Occipital lobe (tissue), 2 donors: ENCODE results near the gene MDP1. TPM values are rescaled to one million over a fixed set of nuclear protein-coding genes. Genes with fewer than 3 reads are reported as not detected.
"Not testable (repeated sequence)": the region's sequence is repeated elsewhere in the genome, so short reads cannot be mapped to it uniquely, and the experiment has no call there.

Experiments used
- DNase-seq: peaks from one replicate; lab custom pipeline; 2025; lab: John Stamatoyannopoulos, UW
- total RNA-seq: library from RNA; depleted of rRNA; stranded (reverse); fragments of >200 nt; gene quantifications from one replicate; pipeline ENCODE4 v1.2.3, GENCODE V29; 2014

Gene MDP1
- total RNA-seq, 1 donor from 2014 or later: 15.6 TPM

DNA sequence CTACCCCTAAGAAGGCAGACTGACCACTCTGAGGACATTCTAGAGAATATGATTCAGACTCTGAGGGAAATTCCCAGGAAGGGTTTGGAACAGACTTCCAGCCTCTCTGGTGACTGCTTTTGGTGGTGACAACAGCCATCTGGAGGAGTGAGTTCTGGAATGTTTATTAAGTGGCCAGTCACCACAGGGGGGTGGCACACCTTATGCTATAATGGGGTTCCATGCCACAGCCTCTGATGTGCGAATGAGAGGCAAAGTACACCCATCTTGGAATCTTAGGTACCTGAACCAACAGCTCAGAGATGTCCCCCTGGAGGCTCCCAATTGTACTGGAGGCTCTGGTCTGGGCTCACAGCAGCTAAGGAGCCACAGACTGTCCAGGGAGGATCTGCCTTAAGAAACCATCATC is 36.0 kb upstream of the MDP1 start:
- DNase-seq: no peak

DNA sequence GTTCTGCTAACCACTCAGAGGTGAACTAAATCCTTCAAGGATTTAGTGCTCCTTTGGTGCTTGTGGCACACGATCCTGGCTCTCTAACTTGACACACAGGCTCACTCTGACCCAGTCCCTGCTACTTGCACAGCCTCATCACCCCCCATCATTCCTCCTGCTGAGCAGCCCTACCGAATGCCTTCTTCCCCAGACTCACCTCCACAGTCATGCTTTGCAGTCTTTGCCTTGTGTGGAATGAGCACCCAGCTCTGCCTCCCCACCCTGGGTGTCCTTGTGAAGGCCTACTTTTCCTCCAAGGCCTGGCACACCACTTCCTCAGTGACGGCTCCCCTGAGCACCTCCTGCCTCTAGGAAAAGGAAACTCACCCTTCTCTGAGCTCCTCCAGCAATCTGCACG is 34.5 kb upstream of the MDP1 start:
- DNase-seq: no peak

DNA sequence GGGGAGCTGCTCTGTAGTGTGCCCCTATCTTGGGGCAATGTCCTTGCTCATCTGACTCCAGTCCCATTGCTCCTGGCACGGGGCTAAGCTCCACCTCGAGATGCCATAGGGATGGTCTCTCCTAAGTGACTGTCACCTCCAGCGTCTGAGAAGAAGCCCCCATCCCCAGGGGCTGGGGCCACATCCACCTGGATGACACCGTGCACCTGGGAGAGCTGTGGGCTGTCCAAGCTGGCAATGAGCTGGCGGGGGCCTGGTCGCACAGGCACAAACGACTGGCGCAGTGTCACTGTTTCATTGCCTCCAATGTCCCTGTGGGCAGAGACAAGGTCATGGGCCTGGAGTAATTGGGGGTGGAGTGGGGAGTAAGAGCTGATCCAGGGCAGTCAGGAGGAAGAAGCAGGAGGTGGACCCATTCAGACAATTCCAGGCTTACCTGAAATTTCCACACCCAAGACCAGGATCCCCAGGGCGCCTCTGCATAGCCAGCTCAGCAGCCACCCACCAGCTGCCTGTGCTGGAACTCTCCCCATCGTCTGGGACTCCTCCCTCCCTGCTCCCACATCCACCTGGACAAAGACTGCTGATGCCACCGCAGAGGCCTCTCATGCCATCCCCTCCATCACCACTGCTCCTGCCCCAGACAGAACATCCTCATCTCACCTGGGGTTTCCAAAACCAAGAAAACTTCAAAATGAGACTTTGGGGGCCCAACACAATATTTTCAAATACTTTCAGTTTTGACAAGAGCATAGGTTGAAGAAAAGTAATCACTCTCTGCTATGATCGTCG is 33.6 kb upstream of the MDP1 start:
- DNase-seq: no peak

DNA sequence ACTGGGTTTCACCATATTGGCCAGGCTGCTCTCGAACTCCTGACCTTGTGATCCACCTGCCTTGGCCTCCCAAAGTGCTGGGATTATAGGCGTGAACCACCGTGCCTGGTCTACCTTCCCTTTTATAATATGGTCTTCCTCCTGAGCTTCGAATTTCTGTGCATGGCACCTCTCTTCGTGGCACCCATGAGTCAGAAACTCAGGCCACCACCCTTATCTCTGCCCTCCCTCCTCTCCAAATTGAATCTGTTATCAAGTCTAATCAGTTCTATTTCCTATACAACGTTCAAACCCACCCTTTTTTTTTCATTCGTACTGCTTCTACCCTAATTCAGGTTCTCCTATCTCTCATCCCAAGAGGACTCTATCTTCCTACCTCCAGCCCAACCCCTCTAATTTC is 31.6 kb upstream of the MDP1 start:
- no peak for DNase-seq

DNA sequence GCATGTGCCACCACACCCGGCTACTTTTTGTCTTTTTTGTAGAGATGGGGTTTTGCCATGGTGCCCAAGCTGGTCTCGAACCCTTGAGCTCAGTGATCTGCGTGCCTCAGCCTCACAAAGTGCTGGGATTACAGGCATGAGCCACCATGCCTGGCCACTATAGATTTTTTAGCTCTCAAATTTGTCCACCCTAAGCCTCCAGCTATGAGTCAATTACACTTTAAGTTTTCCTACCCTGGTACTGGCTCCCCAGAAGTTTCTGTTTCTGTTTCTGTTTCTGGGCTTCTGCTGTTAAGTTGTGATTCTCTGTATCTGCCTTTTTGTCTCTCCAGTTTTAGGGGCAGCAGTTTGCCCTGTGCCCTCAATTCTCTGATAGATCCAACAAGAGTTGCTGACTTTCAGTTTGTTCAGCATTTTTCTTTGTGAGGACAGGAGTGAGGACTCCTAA is 30.9 kb upstream of the MDP1 start:
- no peak for DNase-seq

DNA sequence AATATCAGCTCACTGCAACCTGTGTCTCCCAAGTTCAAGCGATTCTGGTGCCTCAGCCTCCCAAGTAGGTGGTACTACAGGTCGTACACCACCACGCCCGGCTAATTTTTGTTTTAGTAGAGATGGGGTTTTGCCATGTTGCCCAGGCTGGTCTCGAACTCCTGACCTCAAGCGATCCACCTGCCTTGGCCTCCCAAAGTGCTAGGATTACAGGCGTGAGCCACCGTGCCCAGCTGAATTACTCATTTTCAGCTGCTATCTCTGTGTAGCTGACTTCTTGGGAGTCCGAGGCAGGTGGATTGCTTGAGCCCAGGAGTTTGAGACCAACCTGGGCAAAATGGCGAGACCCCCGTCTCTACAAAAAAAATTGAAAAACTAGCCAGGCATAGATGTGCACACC is 29.5 kb upstream of the MDP1 start:
- DNase-seq: not testable (repeated sequence)

DNA sequence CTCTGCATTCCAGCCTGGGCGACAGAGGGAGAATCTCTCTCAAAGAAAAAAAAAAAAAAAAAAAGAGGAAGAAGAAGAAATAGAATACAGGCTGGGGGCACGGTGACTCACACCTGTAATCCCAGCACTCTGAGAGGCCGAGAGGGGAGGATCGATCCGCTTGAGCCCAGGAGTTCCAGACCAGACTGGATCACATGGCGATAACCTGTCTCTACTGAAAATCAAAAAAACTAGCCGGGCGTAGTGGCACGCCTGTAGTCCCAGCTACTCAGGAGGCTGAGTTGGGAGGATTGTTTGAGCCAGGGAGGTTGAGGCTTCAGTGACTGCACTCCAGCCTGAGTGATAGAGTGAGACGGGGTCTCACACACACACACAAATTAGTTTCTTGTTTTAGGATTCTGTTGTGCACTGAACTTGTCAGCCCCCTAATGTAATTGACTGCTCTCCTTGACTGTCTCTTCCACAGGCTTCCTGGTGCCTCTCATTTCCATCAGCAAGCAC is 27.5 kb upstream of the MDP1 start:
- DNase-seq: no peak

DNA sequence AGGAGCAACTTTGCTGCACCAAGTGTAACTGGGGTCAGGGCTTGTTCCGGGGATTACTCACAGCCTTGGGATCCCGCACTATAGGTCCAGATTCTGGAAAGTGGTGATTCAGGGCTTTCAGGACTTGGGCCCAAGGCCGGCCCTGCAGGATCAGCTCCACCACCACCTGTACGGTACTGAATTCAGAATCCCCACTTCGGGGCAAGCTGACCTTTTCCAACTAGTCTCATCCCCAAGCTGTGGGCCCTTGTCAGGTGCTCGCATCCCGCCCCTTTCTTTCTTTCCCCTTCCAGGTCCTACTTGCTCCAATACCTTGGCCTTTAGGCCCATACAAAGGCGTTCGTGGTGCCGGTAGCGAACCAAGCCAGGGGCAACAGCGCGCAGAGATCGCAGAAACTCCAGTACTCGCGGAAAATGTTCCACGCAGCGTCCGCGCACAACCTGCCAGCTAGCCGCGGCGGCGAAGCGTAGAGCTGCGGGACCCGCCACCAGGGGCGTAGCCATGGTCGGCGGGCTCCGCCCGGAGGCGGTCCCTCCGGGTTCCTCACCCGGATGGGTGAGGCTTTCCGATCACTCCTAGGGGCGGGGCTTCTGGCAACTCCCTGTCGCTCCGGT is 26.1 kb upstream of the MDP1 start:
- DNase-seq: peak; percentile 95

DNA sequence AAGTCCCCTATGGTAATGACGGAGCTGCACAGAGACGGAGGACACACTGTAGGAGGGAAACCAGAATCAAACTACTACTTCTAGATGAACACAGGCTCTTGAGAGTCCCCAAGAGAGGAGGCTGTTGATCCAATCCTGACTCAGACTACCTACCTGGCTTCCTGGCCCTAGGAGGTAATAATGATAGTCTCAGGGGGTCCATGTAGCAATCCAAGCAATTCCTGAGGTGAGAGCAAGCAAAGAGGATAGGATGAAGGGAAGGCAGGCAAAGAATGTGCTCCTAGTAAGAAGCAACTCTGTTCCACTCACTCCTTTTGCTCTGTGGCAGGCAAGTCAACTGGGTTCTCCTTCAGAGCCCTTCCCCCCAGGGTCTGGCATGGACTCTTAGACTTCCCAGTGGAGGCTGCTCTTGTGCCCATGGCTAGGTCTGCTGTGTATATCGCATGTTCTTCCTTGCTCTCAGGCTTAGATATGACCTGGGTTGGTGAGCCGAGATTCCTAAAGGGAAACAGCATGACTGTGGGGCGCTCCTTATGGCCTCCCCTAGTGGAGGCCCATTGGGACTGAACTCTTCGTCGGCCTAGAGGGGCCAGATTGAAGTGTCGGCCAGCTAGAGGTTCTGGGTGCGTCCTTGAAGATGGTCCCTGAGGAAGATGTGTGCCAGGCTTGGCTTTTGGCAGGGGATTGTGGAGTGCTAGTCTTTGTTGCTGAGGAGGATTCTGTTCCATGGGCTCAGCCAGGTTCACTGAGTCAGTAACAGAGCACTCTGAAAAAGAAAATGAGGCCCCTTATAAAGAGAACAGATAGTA is 24.4 kb upstream of the MDP1 start:
- DNase-seq: no peak

DNA sequence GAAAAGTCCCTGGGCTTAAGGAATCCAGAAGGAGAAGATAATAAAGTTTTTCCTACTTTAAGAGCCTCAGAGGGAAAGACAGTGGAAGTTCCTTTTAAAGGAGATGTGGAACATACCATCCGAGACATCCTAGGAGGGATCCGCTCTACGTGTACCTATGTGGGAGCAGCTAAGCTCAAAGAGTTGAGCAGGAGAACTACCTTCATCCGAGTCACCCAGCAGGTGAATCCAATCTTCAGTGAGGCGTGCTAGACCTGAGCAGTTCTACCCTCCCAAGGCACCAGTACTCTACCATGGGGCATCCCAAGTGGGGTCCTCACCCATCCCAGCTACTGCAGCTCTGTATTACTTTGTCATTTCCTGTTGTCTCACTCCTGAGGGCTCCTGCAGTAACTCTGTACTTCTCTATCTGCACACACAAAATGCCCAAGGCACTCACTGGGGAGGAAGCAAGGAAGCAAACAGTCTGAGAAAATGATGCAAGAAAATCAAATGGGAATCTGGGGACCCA is 22.7 kb upstream of the MDP1 start:
- no peak for DNase-seq

DNA sequence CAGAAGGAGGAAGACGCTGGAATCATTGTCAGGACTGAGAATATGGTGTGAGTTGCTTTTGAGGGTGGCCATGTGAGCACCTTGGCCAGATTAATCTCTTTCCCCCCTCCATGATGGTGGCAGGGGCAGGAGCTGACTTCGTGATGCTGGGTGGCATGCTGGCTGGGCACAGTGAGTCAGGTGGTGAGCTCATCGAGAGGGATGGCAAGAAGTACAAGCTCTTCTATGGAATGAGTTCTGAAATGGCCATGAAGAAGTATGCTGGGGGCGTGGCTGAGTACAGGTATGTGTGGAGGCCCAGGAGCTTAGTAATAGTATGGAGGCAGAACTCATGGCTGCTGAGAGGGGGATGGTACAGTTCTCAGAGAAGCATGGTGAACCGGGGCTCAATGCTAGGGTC is 22.3 kb upstream of the MDP1 start:
- DNase-seq: no peak

DNA sequence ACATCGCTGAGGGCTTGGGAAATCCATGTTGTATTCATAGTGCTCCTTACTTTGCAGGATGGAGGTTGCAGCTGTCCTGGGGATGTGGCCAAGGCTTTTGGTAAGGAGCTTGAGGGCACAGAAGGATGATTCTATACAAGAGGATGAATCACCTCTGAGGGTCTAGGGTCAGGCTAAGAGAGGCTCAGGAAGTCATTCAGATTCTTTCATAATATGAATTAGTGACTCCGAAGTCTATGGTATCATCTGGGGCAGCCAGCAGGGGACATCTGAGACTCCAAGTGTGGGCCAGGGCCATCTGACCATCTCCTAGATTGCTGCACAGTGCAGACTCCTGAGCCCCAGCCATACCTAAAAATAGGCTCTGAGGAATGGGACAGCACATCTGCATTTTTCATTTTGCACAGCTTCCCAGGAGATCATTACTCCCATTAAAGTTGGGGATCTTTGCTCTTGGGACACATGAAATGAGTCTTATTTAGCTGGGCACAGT is 21.6 kb upstream of the MDP1 start:
- no peak for DNase-seq

DNA sequence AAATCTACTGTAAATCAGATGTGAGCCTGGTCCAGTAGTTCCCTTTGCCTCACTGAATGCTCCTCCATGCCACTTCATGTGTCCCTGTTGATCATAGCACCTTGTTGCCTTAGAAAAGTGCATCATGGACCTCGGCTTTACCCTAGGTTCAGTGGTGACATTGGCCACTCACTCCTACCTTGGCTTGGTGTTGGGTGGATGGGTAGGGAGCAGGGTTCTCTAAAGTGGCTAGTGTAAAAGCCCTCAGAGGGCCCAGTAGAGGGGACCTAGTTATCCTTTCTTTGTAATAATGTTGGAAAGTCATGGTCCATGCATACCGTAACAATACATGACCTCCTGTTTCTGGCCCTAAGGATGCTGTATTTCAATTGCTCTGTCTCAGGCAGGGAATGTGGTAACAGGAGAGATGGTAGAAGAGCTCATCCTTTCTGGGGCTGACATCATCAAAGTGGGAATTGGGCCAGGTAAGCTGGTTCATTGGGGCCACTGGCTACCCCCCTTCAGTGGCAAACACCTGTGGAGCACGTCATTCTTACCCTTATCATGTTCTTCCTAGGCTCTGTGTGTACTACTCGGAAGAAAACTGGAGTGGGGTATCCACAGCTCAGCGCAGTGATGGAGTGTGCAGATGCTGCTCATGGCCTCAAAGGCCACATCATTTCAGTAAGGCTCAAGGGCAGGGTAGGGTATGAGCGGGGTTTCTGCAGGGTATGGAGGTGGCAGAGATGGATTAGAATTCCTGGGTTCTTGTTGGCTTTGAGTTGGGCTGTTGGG is 21.0 kb upstream of the MDP1 start:
- DNase-seq: no peak

DNA sequence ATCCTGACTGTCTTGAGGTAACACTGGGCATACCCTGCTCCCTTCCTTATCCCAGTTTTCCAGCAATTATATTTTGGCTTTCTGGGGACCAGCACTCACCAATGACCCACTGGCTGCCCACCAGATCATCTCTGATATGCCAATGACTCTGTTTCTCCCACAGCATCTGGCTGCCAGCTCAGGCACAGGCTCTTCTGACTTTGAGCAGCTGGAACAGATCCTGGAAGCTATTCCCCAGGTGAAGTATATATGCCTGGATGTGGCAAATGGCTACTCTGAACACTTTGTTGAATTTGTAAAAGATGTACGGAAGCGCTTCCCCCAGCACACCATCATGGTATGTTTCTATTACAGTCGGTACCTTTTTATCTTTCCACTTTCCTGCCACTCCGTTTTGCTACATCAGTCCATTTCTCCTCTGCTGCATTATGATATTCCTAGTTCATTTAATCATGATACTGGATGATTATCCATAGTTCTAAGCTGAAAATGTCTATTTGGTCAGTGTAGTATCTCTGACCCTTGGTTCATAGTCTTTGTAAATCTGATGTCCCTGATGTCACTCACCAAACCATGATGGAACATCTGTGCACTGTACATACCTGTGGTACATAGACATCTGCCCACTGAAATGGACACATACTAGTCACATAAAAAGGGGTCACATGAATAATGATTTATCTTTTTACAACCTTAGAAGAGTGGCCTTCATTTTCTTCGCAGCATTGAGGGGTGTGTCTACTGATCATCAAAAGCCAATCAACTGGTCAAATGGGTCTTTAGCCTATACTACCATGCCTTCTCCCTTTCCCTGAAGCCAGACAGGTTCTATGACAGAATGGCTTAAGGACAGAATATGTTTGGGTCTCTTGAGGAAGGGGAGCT is 20.2 kb upstream of the MDP1 start:
- no peak for DNase-seq

DNA sequence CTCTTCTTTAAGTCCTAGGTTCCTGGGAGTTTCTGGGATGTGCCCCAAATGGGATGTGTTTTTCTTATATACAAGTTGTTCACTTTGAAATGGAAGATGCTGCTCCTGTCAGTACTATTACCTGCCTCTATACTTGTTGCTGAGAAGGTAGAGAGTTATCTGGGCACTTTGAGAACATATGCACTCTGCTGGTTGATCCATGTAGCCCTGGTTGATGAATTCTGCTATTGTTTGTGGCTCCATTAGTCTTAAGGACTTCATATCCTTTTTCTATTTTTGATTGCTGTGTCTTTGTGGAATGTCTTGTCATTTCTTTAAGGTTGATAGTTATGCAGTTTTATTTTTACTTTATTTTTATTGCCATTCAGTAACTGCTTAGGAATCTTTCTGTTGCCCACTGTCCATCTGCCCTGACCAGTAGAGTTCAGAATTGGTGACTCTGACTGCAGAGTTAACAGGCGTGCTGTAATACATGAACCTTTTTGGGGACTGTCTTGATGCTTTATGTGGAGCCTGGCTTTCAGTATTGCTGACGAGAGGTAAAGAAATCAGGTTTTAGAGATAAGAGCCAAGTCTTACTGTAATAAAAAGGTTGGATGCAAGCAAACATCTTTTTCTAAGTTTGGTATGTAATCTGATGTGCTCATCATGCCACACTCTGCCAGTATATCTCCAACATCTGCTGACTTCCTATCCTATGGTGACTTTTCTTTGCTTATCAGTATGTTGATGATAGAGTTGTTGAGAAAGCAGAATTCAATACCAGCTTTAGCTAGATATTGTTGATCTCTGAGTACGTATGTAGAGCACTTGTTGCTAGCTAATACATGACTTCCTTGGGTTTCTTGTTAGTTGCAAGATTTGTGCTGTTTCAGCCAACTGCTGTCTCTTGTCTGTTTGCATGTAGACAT is 18.5 kb upstream of the MDP1 start:
- no peak for DNase-seq

DNA sequence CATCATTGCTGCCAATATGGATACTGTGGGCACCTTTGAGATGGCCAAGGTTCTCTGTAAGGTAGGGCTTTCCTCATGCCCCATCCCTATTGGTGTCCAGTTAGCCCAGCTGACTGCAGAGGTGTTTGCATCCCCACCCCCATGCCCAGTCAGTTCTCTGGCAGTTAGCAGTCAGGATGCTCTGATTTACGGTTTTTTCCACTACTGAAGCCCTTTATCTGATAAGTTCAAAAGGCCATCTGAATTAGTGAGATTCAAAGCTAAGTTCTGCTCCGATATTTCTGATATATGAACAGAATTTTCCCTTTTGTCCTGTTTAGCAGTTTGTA is 17.6 kb upstream of the MDP1 start:
- no peak for DNase-seq

DNA sequence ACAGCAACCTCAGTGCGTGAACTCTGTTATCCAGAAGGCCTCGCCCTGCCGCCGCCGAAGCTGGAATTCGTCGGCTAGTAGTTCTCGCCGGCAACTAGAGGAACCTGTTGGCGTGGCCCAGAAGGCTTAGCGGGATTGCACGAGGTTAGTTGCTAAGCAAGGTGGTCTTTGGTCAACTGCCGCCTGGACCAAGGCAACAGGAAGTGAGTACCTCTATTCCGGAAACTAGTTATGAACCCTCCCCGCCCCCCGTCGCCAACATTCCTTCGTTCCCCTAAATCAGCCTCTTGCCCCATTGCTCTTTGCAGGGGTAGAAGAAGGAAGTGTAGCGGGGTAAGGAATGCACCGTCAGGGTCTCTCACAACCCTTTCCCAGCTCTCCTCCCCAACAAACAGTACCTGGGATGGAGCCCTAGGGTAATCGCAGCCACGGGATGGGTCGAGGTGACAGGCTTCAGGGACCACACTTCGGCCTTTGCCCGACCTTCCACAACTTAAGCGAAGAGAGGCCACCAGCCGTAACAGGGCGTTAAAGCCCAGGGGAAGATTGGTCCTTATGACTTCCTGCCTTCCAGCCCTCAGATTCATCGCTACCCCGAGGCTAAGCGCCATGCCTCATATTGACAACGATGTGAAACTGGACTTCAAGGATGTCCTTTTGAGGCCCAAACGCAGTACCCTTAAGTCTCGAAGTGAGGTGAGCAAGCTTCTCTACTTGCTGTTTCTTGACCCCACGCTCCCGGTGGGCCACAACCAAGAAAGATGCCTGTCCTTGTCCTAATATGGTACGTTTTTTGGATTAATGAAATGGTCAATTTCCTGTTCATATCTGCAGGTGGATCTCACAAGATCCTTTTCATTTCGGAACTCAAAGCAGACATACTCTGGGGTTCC is 17.0 kb upstream of the MDP1 start, which contains the start of gene GMPR2:
TSS of gene GMPR2 (plus strand) at position 285 of the 893 bp plus-strand sequence. CDS start at position 610, 325 bp downstream.
- no peak for DNase-seq

DNA sequence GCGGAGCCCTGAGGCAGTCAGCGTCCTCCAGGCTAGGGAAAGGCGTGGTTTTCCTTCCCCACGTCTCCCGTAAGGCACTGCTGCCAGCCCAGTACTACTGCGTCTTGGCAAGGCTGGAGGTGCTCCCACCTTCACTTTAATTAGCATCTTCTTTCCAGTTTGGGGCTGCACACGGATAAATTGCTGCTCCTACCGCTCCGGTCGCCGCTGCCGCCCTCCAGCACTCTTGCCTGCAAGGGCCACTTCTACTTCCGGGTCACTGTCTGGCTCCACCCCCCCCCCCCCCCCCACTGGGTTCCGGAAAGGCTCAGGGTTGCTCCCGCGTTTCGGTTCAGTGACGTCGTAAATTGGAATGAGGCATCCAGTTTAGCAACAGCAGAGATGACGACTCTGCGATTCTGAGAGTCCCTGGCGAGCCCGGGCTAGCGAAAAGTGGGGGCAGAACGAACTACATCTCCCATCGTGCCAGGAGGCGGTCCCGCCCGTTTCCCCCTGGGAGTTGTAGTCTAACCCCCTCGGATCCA is 16.3 kb upstream of the MDP1 start, which contains the start of gene NEDD8:
TSS of gene NEDD8 (minus strand) at position 247 of the 524 bp plus-strand sequence. CDS start at position 147, 100 bp downstream.
- DNase-seq: peak; percentile 97
